Measurements from ENCODE around the gene C3orf85.
"Not testable (repeated sequence)": the region's sequence is repeated elsewhere in the genome, so short reads cannot be mapped to it uniquely, and the experiment has no call there.

The C3orf85 gene

GRCh38 chr3:109136523-109136922 lies at the start of gene C3orf85:
C3orf85 (plus strand) TSS chr3:109136719; CDS start chr3:109136848, 129 bp downstream.
- DNase-seq (ENCODE audit: low spot score), result no peak

- DNase-seq (ENCODE audit: low spot score), result no peak
Observed at GRCh38 chr3:109089265-109089664, 47.3 kb upstream of the C3orf85 start.

- DNase-seq (ENCODE audit: low spot score), result no peak
Observed at GRCh38 chr3:109091846-109092245, 44.7 kb upstream of the C3orf85 start.

GRCh38 chr3:109093561-109093960 lies 43.0 kb upstream of the C3orf85 start:
- DNase-seq (ENCODE audit: low spot score), result no peak

GRCh38 chr3:109095166-109095565 lies 41.4 kb upstream of the C3orf85 start:
- DNase-seq (ENCODE audit: low spot score), result no peak

GRCh38 chr3:109098079-109098644 lies 38.4 kb upstream of the C3orf85 start:
- DNase-seq (ENCODE audit: low spot score), result peak; percentile 55

- DNase-seq (ENCODE audit: low spot score), result no peak
Observed at GRCh38 chr3:109109574-109109973, 26.9 kb upstream of the C3orf85 start.

GRCh38 chr3:109112946-109113760 lies 23.4 kb upstream of the C3orf85 start:
- no peak for DNase-seq (ENCODE audit: low spot score)

- no peak for DNase-seq (ENCODE audit: low spot score)
Observed at GRCh38 chr3:109114746-109115145, 21.8 kb upstream of the C3orf85 start.

GRCh38 chr3:109115451-109115850 lies 21.1 kb upstream of the C3orf85 start:
- DNase-seq (ENCODE audit: low spot score), result no peak

GRCh38 chr3:109116031-109116430 lies 20.5 kb upstream of the C3orf85 start:
- no peak for DNase-seq (ENCODE audit: low spot score)

- no peak for DNase-seq (ENCODE audit: low spot score)
Observed at GRCh38 chr3:109117939-109118338, 18.6 kb upstream of the C3orf85 start, which contains the start of gene MORC1. MORC1 (minus strand) TSS chr3:109118134; CDS start chr3:109118059, 75 bp downstream.

GRCh38 chr3:109118584-109118983 lies 17.9 kb upstream of the C3orf85 start:
- DNase-seq (ENCODE audit: low spot score), result no peak

- DNase-seq (ENCODE audit: low spot score), result no peak
Observed at GRCh38 chr3:109122690-109123089, 13.8 kb upstream of the C3orf85 start.

- DNase-seq (ENCODE audit: low spot score), result no peak
Observed at GRCh38 chr3:109125902-109126301, 10.6 kb upstream of the C3orf85 start.

- DNase-seq (ENCODE audit: low spot score), result no peak
Observed at GRCh38 chr3:109127553-109127952, 9.0 kb upstream of the C3orf85 start.

GRCh38 chr3:109131276-109131675 lies 5.2 kb upstream of the C3orf85 start:
- DNase-seq (ENCODE audit: low spot score), result no peak

- no peak for DNase-seq (ENCODE audit: low spot score)
Observed at GRCh38 chr3:109132801-109133473, 3.6 kb upstream of the C3orf85 start.

GRCh38 chr3:109133474-109133816 lies 3.1 kb upstream of the C3orf85 start:
- not testable (repeated sequence) for DNase-seq (ENCODE audit: low spot score)

GRCh38 chr3:109137761-109138160 lies 1.2 kb downstream of the C3orf85 start:
- DNase-seq (ENCODE audit: low spot score), result peak; percentile 29

- DNase-seq (ENCODE audit: low spot score), result no peak
Observed at GRCh38 chr3:109140318-109140717, 3.8 kb downstream of the C3orf85 start.

GRCh38 chr3:109143646-109144045 lies 7.1 kb downstream of the C3orf85 start:
- DNase-seq (ENCODE audit: low spot score), result no peak

- DNase-seq (ENCODE audit: low spot score), result no peak
Observed at GRCh38 chr3:109149078-109149477, 12.6 kb downstream of the C3orf85 start.
